DLD1 (cell line): ENCODE results near the gene ENAM.
"Not testable (repeated sequence)": the region's sequence is repeated elsewhere in the genome, so short reads cannot be mapped to it uniquely, and the experiment has no call there.

Source experiments
- in situ Hi-C: cut with HindIII; loops from 2 replicates; pipeline ENCODE4 v1.10.0; 2017; ENCODE audit warnings: low sequenced_read_pairs

ENAM gene

GRCh38 chr4:70676554-70677090 lies 48.1 kb downstream of the ENAM start:
- in situ Hi-C loops = no loop called here

- in situ Hi-C loops = no loop called here
Observed at GRCh38 chr4:70678383-70678999, 49.9 kb downstream of the ENAM start.

GRCh38 chr4:70680934-70681333 lies 52.4 kb downstream of the ENAM start:
- in situ Hi-C loops = no loop called here

- in situ Hi-C loops = no loop called here
Observed at GRCh38 chr4:70681704-70682103, 53.2 kb downstream of the ENAM start.

GRCh38 chr4:70682142-70682541 lies 53.6 kb downstream of the ENAM start:
- in situ Hi-C loops = not testable (repeated sequence)

GRCh38 chr4:70687392-70687791 lies 58.8 kb downstream of the ENAM start:
- in situ Hi-C loops = no loop called here

GRCh38 chr4:70687821-70688794 lies 59.6 kb downstream of the ENAM start, which contains the start of gene UTP3:
UTP3 (plus strand) TSS chr4:70688532; CDS start chr4:70688678, 146 bp downstream.
- in situ Hi-C loops = no loop called here

GRCh38 chr4:70688795-70689231 lies 60.3 kb downstream of the ENAM start:
- in situ Hi-C loops = no loop called here

GRCh38 chr4:70691661-70692060 lies 63.1 kb downstream of the ENAM start:
- in situ Hi-C loops = no loop called here

- in situ Hi-C loops = not testable (repeated sequence)
Observed at GRCh38 chr4:70694633-70695032, 66.1 kb downstream of the ENAM start.
